NCI-H1092 treated with DMSO at 0.1 percent for 48 hours (cell line): ENCODE data around the gene ADAM10.

Source experiments
- DNase-seq: peaks from one replicate; lab custom pipeline; 2025; lab: John Stamatoyannopoulos, UW

Gene ADAM10

GRCh38 chr15:58758141-58758540 lies 8.6 kb upstream of the ADAM10 start:
- no peak for DNase-seq

- DNase-seq: no peak
Observed at GRCh38 chr15:58755956-58756355, 6.4 kb upstream of the ADAM10 start.

GRCh38 chr15:58755350-58755749 lies 5.8 kb upstream of the ADAM10 start:
- no peak for DNase-seq

GRCh38 chr15:58752716-58753115 lies 3.2 kb upstream of the ADAM10 start:
- no peak for DNase-seq

- peak; percentile 25 for DNase-seq
Observed at GRCh38 chr15:58748852-58749531, 515 bp downstream of the ADAM10 start.

- DNase-seq: no peak
Observed at GRCh38 chr15:58748040-58748851, 1.3 kb downstream of the ADAM10 start.

- no peak for DNase-seq
Observed at GRCh38 chr15:58746174-58746573, 3.3 kb downstream of the ADAM10 start.

GRCh38 chr15:58742819-58743502 lies 6.5 kb downstream of the ADAM10 start:
- no peak for DNase-seq

GRCh38 chr15:58742022-58742813 lies 7.3 kb downstream of the ADAM10 start:
- no peak for DNase-seq

- DNase-seq: no peak
Observed at GRCh38 chr15:58741032-58741431, 8.5 kb downstream of the ADAM10 start.

GRCh38 chr15:58740436-58740835 lies 9.1 kb downstream of the ADAM10 start:
- DNase-seq: no peak

GRCh38 chr15:58738046-58738707 lies 11.3 kb downstream of the ADAM10 start:
- DNase-seq: no peak

- DNase-seq: no peak
Observed at GRCh38 chr15:58737298-58737697, 12.2 kb downstream of the ADAM10 start.

- DNase-seq: no peak
Observed at GRCh38 chr15:58736018-58736643, 13.4 kb downstream of the ADAM10 start.

GRCh38 chr15:58734859-58735258 lies 14.6 kb downstream of the ADAM10 start:
- DNase-seq: no peak

GRCh38 chr15:58732625-58733363 lies 16.7 kb downstream of the ADAM10 start:
- no peak for DNase-seq

- no peak for DNase-seq
Observed at GRCh38 chr15:58731756-58732535, 17.6 kb downstream of the ADAM10 start.

GRCh38 chr15:58726867-58727266 lies 22.6 kb downstream of the ADAM10 start:
- no peak for DNase-seq

- no peak for DNase-seq
Observed at GRCh38 chr15:58724466-58724865, 25.0 kb downstream of the ADAM10 start.

GRCh38 chr15:58717357-58717756 lies 32.1 kb downstream of the ADAM10 start:
- no peak for DNase-seq
